Sigmoid colon (tissue), 7 donors: ENCODE results near the gene ZSWIM6. TPM values are rescaled to one million over a fixed set of nuclear protein-coding genes. Genes with fewer than 3 reads are reported as not detected.

Source experiments
- DNase-seq: peaks from one replicate; pipeline ENCODE4 v3.0.0-alpha.2; 2019
- H3K27ac ChIP-seq, 4 donors: fragments of 200-600 bp; sonication (generic); one replicate each; pipeline ENCODE4 v1.5.1; 2016 to 2019; ENCODE audit warnings: mild to moderate bottlenecking in 1 of 4
- H3K27me3 ChIP-seq, 3 donors: fragments of 200-600 bp; sonication (generic); one replicate each; pipeline ENCODE4 v1.5.1; 2019; ENCODE audit warnings: mild to moderate bottlenecking in 1 of 3
- H3K36me3 ChIP-seq, 4 donors: fragments of 200-600 bp; sonication (generic); one replicate each; pipeline ENCODE4 v1.5.1; 2016 to 2019
- H3K4me1 ChIP-seq, 4 donors: fragments of 200-600 bp; sonication (generic); one replicate each; pipeline ENCODE4 v1.5.1; 2017 to 2019
- H3K4me3 ChIP-seq, 4 donors: fragments of 200-600 bp; sonication (generic); one replicate each; pipeline ENCODE4 v1.5.1; 2017 to 2019; ENCODE audit warnings: mild to moderate bottlenecking in 2 of 4, moderate library complexity in 1 of 4
- H3K9me3 ChIP-seq, 4 donors: fragments of 200-600 bp in 3 of 4; sonication (generic) in 3 of 4; one replicate each; pipeline versions ENCODE4 v1.5.1 to v1.6.1; 2013 to 2019
- EP300 ChIP-seq, 4 donors: sonication (generic); formaldehyde crosslinking; IDR thresholded peaks; one replicate each; pipeline ENCODE4 v1.6.1; 2017; ENCODE audit warnings: antibody characterized with exemption in 4 of 4
- POLR2A ChIP-seq, 2 donors: fragments of 450-650 bp; IDR thresholded peaks; one replicate each; pipeline ENCODE4 v1.6.1; 2016; ENCODE audit warnings: antibody characterized with exemption in 2 of 2, mild to moderate bottlenecking in 2 of 2, moderate library complexity in 2 of 2
- POLR2AphosphoS5 ChIP-seq, 4 donors: sonication (generic); formaldehyde crosslinking; IDR thresholded peaks; one replicate each; pipeline ENCODE4 v1.6.1; 2017; ENCODE audit warnings: antibody characterized with exemption in 4 of 4
- WGBS, 2 donors: extraction: QIAGEN DNeasy Blood & Tissue Kit; methylation state at CpG; one replicate each; pipeline ENCODE4 v1.1.7; 2013; 5-methylcytosine and 5-hydroxymethylcytosine counted together
- intact Hi-C: fragments of 100-400 bp; cut with DNase I; formaldehyde crosslinking; loops from one replicate; pipeline ENCODE4 v1.15.1; 2023
- polyA plus RNA-seq, 3 donors: library from polyadenylated mRNA; stranded (reverse); fragments of 200-250 nt; gene quantifications; one replicate each; pipeline ENCODE4 v1.2.3, GENCODE V29; 2013
- total RNA-seq, 4 donors: library from RNA; depleted of rRNA; stranded (reverse); fragments of >200 nt; gene quantifications; one replicate each; pipeline ENCODE4 v1.1.0, GENCODE V29; 2016
- TF ChIP-seq, protein P1 (sequence below), 4 experiments: fragments of 450-650 bp in 3 of 4; fragments of 200-600 bp in 1 of 4; IDR thresholded peaks; one replicate each; pipeline ENCODE4 v1.5.1; 2016 to 2019; ENCODE audit warnings: antibody characterized with exemption in 4 of 4, mild to moderate bottlenecking in 3 of 4, moderate library complexity in 2 of 4
- donor health status: healthy with polysubstance abuse.
- donor health status: Bipolar disorder and iron deficiency.
- donor health status: healthy.

ZSWIM6 gene
- total and polyA plus RNA-seq, 7 donors, result 4.2 to 17.7 (median 11.3) TPM

DNA sequence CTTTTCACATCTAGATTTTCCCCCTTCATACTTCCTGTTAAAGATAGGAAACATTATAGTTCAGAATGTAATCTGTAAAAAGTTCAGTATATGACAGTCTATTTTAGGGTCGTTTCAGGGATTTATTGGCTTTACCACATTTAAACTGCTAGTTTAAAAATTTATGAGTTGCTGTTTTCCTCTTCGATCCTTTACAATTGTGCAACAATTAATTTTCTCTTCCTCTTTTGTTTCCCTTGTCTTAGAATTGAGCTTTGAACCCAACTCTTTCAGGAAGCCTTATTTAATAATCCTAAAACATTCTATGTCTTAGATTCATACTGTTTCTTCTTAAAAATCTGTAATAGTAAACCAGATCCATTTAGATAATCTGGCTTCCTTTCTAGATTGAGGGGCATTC is 16.4 kb downstream of the ZSWIM6 start:
- peaks cover 0 to 95% (median 46%) of the 10 kb centered on the region in 4 donors for H3K4me1 ChIP-seq
- WGBS, 2 donors, result 6 to 25% methylated on average over 2 of the region's 2 CpGs
- DNase-seq, result no peak
- H3K27ac ChIP-seq, result no peak overlapping the region
- H3K9me3 ChIP-seq, result no peaks in the 10 kb centered on the region
- no peak for TF ChIP-seq POLR2A (IDR thresholded peaks at IDR 0.05)
- TF ChIP-seq, protein P1, sequence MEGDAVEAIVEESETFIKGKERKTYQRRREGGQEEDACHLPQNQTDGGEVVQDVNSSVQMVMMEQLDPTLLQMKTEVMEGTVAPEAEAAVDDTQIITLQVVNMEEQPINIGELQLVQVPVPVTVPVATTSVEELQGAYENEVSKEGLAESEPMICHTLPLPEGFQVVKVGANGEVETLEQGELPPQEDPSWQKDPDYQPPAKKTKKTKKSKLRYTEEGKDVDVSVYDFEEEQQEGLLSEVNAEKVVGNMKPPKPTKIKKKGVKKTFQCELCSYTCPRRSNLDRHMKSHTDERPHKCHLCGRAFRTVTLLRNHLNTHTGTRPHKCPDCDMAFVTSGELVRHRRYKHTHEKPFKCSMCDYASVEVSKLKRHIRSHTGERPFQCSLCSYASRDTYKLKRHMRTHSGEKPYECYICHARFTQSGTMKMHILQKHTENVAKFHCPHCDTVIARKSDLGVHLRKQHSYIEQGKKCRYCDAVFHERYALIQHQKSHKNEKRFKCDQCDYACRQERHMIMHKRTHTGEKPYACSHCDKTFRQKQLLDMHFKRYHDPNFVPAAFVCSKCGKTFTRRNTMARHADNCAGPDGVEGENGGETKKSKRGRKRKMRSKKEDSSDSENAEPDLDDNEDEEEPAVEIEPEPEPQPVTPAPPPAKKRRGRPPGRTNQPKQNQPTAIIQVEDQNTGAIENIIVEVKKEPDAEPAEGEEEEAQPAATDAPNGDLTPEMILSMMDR (IDR thresholded peaks at IDR 0.05), result no peak
- no peak for TF ChIP-seq POLR2AphosphoS5 (IDR thresholded peaks at IDR 0.05)
- TF ChIP-seq EP300 (IDR thresholded peaks at IDR 0.05), result no peak
- intact Hi-C loops, result no loop called here
- H3K36me3 ChIP-seq, result no peaks in the 10 kb centered on the region
- no peak overlapping the region for H3K4me3 ChIP-seq
- H3K27me3 ChIP-seq, result no peaks in the 10 kb centered on the region

DNA sequence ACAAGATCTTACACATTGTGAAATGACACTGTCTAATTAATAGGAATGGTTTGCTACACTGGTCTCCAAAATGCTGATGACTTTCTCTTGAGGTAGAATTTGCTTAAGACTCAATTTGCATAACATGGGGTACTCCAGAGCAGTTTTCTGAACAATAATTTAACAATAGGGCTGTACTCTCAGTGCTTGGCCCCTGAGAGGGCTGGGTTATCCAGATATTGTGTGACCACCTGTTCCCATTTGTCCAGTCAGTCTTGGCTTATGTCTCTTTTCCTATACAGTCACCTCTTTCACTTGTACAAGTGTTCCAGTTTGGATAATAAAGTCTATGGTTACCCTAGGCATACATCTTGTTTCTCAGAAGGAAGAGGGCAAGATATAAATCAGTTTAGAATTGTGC is 17.9 kb downstream of the ZSWIM6 start:
- DNase-seq, result no peak

DNA sequence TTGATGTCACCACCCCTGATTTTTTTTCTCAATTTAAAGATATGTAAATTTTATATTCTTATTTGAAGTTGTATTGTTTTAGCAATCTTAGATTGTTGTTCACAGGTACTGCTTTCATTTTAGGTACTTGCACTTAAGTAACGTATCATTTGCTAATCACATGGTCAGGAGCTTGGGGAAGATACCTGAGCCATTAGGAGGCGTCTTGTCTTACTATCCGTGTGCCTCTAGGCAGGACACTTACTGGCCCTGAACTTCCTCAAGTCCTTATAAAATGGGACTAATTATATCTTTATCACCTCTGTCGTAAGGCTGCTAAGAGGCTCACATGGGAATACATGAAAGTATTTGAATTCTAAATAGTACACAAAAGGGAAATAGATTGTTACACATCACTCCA is 18.5 kb downstream of the ZSWIM6 start:
- no peaks in the 10 kb centered on the region for H3K9me3 ChIP-seq
- peaks cover 0 to 82% (median 32%) of the 10 kb centered on the region in 4 donors for H3K4me1 ChIP-seq
- TF ChIP-seq EP300 (IDR thresholded peaks at IDR 0.05) (no peak), POLR2A (IDR thresholded peaks at IDR 0.05) (no peak), POLR2AphosphoS5 (IDR thresholded peaks at IDR 0.05) (no peak)
- TF ChIP-seq, protein P1 (IDR thresholded peaks at IDR 0.05), result no peak
- WGBS, 2 donors, result 66 to 82% methylated on average over 4 of the region's 4 CpGs
- DNase-seq, result no peak
- H3K27ac ChIP-seq, result no peak overlapping the region
- intact Hi-C loops, result no loop called here
- no peak overlapping the region for H3K4me3 ChIP-seq
- no peaks in the 10 kb centered on the region for H3K27me3 ChIP-seq
- no peaks in the 10 kb centered on the region for H3K36me3 ChIP-seq

More for the DNA sequence above, 17.9 kb downstream of the ZSWIM6 start:
- no peaks in the 10 kb centered on the region for H3K27me3 ChIP-seq
- no peaks in the 10 kb centered on the region for H3K9me3 ChIP-seq
- H3K36me3 ChIP-seq, result no peaks in the 10 kb centered on the region
- no peak overlapping the region for H3K4me3 ChIP-seq
- TF ChIP-seq EP300 (IDR thresholded peaks at IDR 0.05), result no peak
- no peak for TF ChIP-seq POLR2A (IDR thresholded peaks at IDR 0.05)
- no peak for TF ChIP-seq POLR2AphosphoS5 (IDR thresholded peaks at IDR 0.05)
- TF ChIP-seq, protein P1 (IDR thresholded peaks at IDR 0.05), result no peak
- intact Hi-C loops, result no loop called here
- H3K27ac ChIP-seq, result no peak overlapping the region
- H3K4me1 ChIP-seq, result peaks cover 0 to 88% (median 35%) of the 10 kb centered on the region in 4 donors

DNA sequence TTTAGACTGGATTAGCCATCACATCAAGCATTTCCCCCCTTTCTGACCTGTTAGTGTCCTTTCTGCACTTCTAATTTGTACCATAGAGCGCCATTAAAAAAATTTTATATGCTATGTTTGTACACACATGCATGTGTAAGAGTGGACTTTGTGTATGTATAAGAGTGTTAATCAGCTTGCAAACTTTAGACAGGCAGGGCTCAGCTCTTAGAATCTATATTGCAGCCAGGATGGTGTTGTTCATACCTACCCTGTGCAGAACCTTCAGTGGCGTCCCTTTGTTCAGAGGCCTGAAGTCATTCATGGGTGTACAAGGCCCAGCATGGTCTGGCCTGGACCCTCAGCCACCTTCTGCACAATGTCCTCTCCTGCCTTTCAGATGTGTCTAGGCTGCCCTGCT is 19.7 kb downstream of the ZSWIM6 start:
- WGBS, 2 donors, result 91 to 98% methylated on average over 2 of the region's 2 CpGs
- DNase-seq, result no peak
- no peak overlapping the region for H3K27ac ChIP-seq
- TF ChIP-seq POLR2A (IDR thresholded peaks at IDR 0.05) (no peak), POLR2AphosphoS5 (IDR thresholded peaks at IDR 0.05) (no peak), EP300 (IDR thresholded peaks at IDR 0.05) (no peak)
- TF ChIP-seq, protein P1 (IDR thresholded peaks at IDR 0.05), result no peak
- H3K4me1 ChIP-seq, result peaks cover 0 to 77% (median 29%) of the 10 kb centered on the region in 4 donors
- no peak overlapping the region for H3K4me3 ChIP-seq
- H3K27me3 ChIP-seq, result no peaks in the 10 kb centered on the region
- H3K9me3 ChIP-seq, result no peaks in the 10 kb centered on the region
- intact Hi-C loops, result no loop called here
- no peaks in the 10 kb centered on the region for H3K36me3 ChIP-seq

DNA sequence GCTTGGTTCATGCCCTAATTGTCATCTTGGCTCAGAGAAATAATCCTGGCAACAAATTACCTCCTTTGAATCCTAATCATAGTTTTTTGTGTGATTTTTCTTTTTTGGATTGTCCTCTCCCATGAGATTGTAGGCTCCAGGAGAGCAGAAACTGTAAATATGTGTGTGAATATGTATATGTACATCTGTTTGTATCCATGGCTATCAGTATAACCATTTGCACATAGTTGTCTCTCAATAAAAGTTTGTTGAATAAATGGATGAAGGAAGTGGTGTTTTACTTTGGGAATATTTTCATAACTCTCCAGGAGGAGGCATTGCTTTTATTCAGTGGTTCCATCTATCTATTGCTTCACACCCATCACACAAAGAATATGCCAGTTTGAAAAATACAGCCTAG is 20.1 kb downstream of the ZSWIM6 start:
- H3K27me3 ChIP-seq, result no peaks in the 10 kb centered on the region
- intact Hi-C loops, result no loop called here
- no peak overlapping the region for H3K27ac ChIP-seq
- H3K4me3 ChIP-seq, result no peak overlapping the region
- no peaks in the 10 kb centered on the region for H3K36me3 ChIP-seq
- DNase-seq, result no peak
- TF ChIP-seq, protein P1 (IDR thresholded peaks at IDR 0.05), result no peak
- no peak for TF ChIP-seq POLR2AphosphoS5 (IDR thresholded peaks at IDR 0.05)
- no peak for TF ChIP-seq POLR2A (IDR thresholded peaks at IDR 0.05)
- TF ChIP-seq EP300 (IDR thresholded peaks at IDR 0.05), result no peak
- H3K4me1 ChIP-seq, result peaks cover 0 to 72% (median 29%) of the 10 kb centered on the region in 4 donors
- H3K9me3 ChIP-seq, result peaks cover 0 to 3% (median 0%) of the 10 kb centered on the region in 4 donors
